GM12878 (cell line): ENCODE results near the gene SHF.

Experiments
- BHLHE40 ChIP-seq, 2 experiments: fragments of 450-650 bp in 1 of 2; IDR thresholded peaks; 2 replicates each; pipeline ENCODE4 v1.6.1; 2011 to 2017; ENCODE audit warnings: low read depth in 2 of 2, borderline replicate concordance in 1 of 2, improper control_type of control experiment in 1 of 2, low read length in 1 of 2, mild to moderate bottlenecking in 1 of 2
- EGR1 ChIP-seq, 2 experiments: IDR thresholded peaks; 1 replicate in 1 of 2; 2 replicates in 1 of 2; pipeline ENCODE4 v1.6.1; 2011 to 2012; ENCODE audit warnings: low read depth in 2 of 2, low read length in 2 of 2, borderline replicate concordance in 1 of 2, mild to moderate bottlenecking in 1 of 2, moderate library complexity in 1 of 2
- MXI1 ChIP-seq: fragments of 150-350 bp; IDR thresholded peaks from 2 replicates; pipeline ENCODE4 v1.6.1; 2011; ENCODE audit warnings: low read depth, mild to moderate bottlenecking, inconsistent platforms, low read length, improper control_type of control experiment
- NFYB ChIP-seq: IDR thresholded peaks from 2 replicates; pipeline ENCODE4 v1.6.1; 2011; ENCODE audit warnings: low read depth, mild to moderate bottlenecking, low read length, improper control_type of control experiment, moderate library complexity; ENCODE audit not compliant: insufficient read depth
- SMARCA5 ChIP-seq: fragments of 450-650 bp; IDR thresholded peaks from 2 replicates; pipeline ENCODE4 v1.6.1; 2017; ENCODE audit warnings: mild to moderate bottlenecking
- TAF1 ChIP-seq: IDR thresholded peaks from 2 replicates; pipeline ENCODE4 v1.6.1; 2011; ENCODE audit warnings: mild to moderate bottlenecking, low read depth, low read length, borderline replicate concordance
- TF ChIP-seq, protein P1 (sequence below): IDR thresholded peaks from 2 replicates; pipeline ENCODE4 v1.6.1; 2011; ENCODE audit warnings: low read depth, low read length, improper control_type of control experiment, borderline replicate concordance
- TF ChIP-seq, protein P2 (sequence below), 3 experiments: IDR thresholded peaks in 2 of 3; conservative IDR thresholded peaks in 1 of 3; 2 replicates each; pipeline ENCODE4 v1.5.1; 2011; ENCODE audit warnings: low read depth in 3 of 3, low read length in 3 of 3, mild to moderate bottlenecking in 3 of 3, control low read depth in 2 of 3, moderate library complexity in 2 of 3, inconsistent platforms in 1 of 3, mixed read lengths in 1 of 3; ENCODE audit not compliant: control insufficient read depth in 2 of 3, insufficient read depth in 1 of 3; ENCODE audit errors: extremely low read depth in 1 of 3
- TF ChIP-seq, protein P3 (sequence below): fragments of 450-650 bp; conservative IDR thresholded peaks from 2 replicates; pipeline ENCODE4 v1.6.1; 2017; ENCODE audit warnings: mild to moderate bottlenecking, moderate library complexity
- TF ChIP-seq, protein P4 (sequence below): IDR thresholded peaks from 2 replicates; pipeline ENCODE4 v1.6.1; 2011; ENCODE audit warnings: low read depth, mild to moderate bottlenecking, low read length, moderate library complexity, borderline replicate concordance; ENCODE audit errors: extremely low read depth
- TF ChIP-seq, protein P5 (sequence below): IDR thresholded peaks from 2 replicates; pipeline ENCODE4 v1.6.1; 2011; ENCODE audit warnings: borderline replicate concordance, low read depth, mild to moderate bottlenecking, moderate library complexity, low read length; ENCODE audit not compliant: insufficient read depth, poor library complexity, severe bottlenecking

GRCh38 chr15:45221967-45222366 is 34.2 kb upstream of the SHF start:
- TF ChIP-seq, protein P1, sequence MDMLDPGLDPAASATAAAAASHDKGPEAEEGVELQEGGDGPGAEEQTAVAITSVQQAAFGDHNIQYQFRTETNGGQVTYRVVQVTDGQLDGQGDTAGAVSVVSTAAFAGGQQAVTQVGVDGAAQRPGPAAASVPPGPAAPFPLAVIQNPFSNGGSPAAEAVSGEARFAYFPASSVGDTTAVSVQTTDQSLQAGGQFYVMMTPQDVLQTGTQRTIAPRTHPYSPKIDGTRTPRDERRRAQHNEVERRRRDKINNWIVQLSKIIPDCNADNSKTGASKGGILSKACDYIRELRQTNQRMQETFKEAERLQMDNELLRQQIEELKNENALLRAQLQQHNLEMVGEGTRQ, result no peak
- TF ChIP-seq MXI1 (no peak), EGR1 (IDR thresholded peaks at IDR 0.05; ENCODE audit: borderline replicate concordance in 1 of 2, low read depth in 2 of 2, low read length in 2 of 2) (no peak), SMARCA5 (no peak), TAF1 (no peak), NFYB (no peak), BHLHE40 (IDR thresholded peaks at IDR 0.05; ENCODE audit: borderline replicate concordance in 1 of 2, low read depth in 2 of 2, low read length in 1 of 2) (no peak)
- TF ChIP-seq, protein P2, sequence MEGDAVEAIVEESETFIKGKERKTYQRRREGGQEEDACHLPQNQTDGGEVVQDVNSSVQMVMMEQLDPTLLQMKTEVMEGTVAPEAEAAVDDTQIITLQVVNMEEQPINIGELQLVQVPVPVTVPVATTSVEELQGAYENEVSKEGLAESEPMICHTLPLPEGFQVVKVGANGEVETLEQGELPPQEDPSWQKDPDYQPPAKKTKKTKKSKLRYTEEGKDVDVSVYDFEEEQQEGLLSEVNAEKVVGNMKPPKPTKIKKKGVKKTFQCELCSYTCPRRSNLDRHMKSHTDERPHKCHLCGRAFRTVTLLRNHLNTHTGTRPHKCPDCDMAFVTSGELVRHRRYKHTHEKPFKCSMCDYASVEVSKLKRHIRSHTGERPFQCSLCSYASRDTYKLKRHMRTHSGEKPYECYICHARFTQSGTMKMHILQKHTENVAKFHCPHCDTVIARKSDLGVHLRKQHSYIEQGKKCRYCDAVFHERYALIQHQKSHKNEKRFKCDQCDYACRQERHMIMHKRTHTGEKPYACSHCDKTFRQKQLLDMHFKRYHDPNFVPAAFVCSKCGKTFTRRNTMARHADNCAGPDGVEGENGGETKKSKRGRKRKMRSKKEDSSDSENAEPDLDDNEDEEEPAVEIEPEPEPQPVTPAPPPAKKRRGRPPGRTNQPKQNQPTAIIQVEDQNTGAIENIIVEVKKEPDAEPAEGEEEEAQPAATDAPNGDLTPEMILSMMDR (IDR thresholded peaks at IDR 0.05 in 2 of 3, conservative IDR thresholded peaks at IDR 0.05 in 1 of 3; ENCODE audit: control insufficient read depth in 2 of 3, extremely low read depth in 1 of 3, insufficient read depth in 1 of 3, low read depth in 3 of 3, low read length in 3 of 3), result no peak
- TF ChIP-seq, protein P3, sequence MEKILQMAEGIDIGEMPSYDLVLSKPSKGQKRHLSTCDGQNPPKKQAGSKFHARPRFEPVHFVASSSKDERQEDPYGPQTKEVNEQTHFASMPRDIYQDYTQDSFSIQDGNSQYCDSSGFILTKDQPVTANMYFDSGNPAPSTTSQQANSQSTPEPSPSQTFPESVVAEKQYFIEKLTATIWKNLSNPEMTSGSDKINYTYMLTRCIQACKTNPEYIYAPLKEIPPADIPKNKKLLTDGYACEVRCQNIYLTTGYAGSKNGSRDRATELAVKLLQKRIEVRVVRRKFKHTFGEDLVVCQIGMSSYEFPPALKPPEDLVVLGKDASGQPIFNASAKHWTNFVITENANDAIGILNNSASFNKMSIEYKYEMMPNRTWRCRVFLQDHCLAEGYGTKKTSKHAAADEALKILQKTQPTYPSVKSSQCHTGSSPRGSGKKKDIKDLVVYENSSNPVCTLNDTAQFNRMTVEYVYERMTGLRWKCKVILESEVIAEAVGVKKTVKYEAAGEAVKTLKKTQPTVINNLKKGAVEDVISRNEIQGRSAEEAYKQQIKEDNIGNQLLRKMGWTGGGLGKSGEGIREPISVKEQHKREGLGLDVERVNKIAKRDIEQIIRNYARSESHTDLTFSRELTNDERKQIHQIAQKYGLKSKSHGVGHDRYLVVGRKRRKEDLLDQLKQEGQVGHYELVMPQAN, result no peak
- TF ChIP-seq, protein P4, sequence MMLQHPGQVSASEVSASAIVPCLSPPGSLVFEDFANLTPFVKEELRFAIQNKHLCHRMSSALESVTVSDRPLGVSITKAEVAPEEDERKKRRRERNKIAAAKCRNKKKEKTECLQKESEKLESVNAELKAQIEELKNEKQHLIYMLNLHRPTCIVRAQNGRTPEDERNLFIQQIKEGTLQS, result no peak
- TF ChIP-seq, protein P5, sequence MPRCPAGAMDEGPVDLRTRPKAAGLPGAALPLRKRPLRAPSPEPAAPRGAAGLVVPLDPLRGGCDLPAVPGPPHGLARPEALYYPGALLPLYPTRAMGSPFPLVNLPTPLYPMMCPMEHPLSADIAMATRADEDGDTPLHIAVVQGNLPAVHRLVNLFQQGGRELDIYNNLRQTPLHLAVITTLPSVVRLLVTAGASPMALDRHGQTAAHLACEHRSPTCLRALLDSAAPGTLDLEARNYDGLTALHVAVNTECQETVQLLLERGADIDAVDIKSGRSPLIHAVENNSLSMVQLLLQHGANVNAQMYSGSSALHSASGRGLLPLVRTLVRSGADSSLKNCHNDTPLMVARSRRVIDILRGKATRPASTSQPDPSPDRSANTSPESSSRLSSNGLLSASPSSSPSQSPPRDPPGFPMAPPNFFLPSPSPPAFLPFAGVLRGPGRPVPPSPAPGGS, result no peak
